Heart right ventricle (tissue), 16 donors: ENCODE results near the gene ILRUN. TPM values are rescaled to one million over a fixed set of nuclear protein-coding genes. Genes with fewer than 3 reads are reported as not detected.

ENCODE experiments used
- ATAC-seq, 8 donors: fragments of 200-7000 bp; cut with Tn5 transposase; one replicate each; pipeline ENCODE4 v1.9.1; 2020; ENCODE audit warnings: mild to moderate bottlenecking in 8 of 8, moderate library complexity in 8 of 8, moderate number of reproducible peaks in 1 of 8
- DNase-seq, 2 donors: peaks; one replicate each; pipeline ENCODE4 v3.0.0-alpha.2; 2020
- H3K27ac ChIP-seq, 10 donors: fragments of 200-600 bp; sonication (generic) in 2 of 10; one replicate each; pipeline versions ENCODE4 v1.5.0 to v1.8.0; 2020 to 2022; ENCODE audit warnings: mild to moderate bottlenecking in 3 of 10
- H3K27me3 ChIP-seq, 7 donors: fragments of 200-600 bp; one replicate each; pipeline ENCODE4 v1.8.0; 2021 to 2022; ENCODE audit warnings: mild to moderate bottlenecking in 2 of 7
- H3K36me3 ChIP-seq, 9 donors: fragments of 200-600 bp; sonication (generic) in 1 of 9; one replicate each; pipeline versions ENCODE4 v1.5.0 to v1.8.0; 2020 to 2022; ENCODE audit warnings: mild to moderate bottlenecking in 2 of 9
- H3K4me1 ChIP-seq, 9 donors: fragments of 200-600 bp; sonication (generic) in 1 of 9; one replicate each; pipeline versions ENCODE4 v1.5.0 to v1.8.0; 2020 to 2022; ENCODE audit warnings: mild to moderate bottlenecking in 4 of 9
- H3K4me3 ChIP-seq, 10 donors: fragments of 200-600 bp; sonication (generic) in 2 of 10; one replicate each; pipeline versions ENCODE4 v1.5.0 to v1.8.0; 2020 to 2022; ENCODE audit warnings: mild to moderate bottlenecking in 7 of 10, moderate library complexity in 2 of 10
- H3K9me3 ChIP-seq, 11 donors: fragments of 200-600 bp in 10 of 11; sonication (generic) in 2 of 11; one replicate each; pipeline versions ENCODE4 v1.5.0 to v1.8.0; 2013 to 2022; ENCODE audit warnings: mild to moderate bottlenecking in 2 of 11, control low read depth in 1 of 11, moderate library complexity in 1 of 11
- CTCF ChIP-seq, 9 donors: fragments of 200-600 bp; sonication (generic) in 2 of 9; IDR thresholded peaks; one replicate each; pipeline versions ENCODE4 v1.5.0 to v1.8.0; 2021 to 2022; ENCODE audit warnings: antibody characterized with exemption in 9 of 9, mild to moderate bottlenecking in 5 of 9, moderate library complexity in 1 of 9
- WGBS, 2 donors: extraction: QIAGEN DNeasy Blood & Tissue Kit; methylation state at CpG; one replicate each; pipeline ENCODE4 v1.1.7; 2013; ENCODE audit warnings: inconsistent platforms in 1 of 2; 5-methylcytosine and 5-hydroxymethylcytosine counted together
- intact Hi-C, 10 donors: fragments of 100-400 bp; cut with DNase I; formaldehyde crosslinking; loops; one replicate each; pipeline versions ENCODE4 v1.11.1 to v1.14.2; 2022
- polyA plus RNA-seq, 2 donors: library from polyadenylated mRNA; stranded (reverse); fragments of 200-250 nt; gene quantifications; one replicate each; pipeline ENCODE4 v1.2.3, GENCODE V29; 2013
- total RNA-seq, 10 donors: library from RNA; stranded (reverse); fragmentation: NEBNext Ultra II Directional in 3 of 10; extraction: Animal tissue kit (Norgen Biotek cat#: 25700) in 3 of 10; gene quantifications; one replicate each; pipeline versions ENCODE4 v1.2.1 to v1.2.4, GENCODE V29; 2021 to 2023
- donor health status: Arrhythmogenic right ventricular cardiomyopathy.
- donor health status: ischemic (EF 13 %, LVEDD 7.1; RV severe dilation, severe dysfunction).
- donor health status: healthy with polysubstance abuse.
- donor health status: DM: no; HTN: yes; CAD: no.
- donor health status: DM: no; HTN: no; CAD: no.
- donor health status: ischemic (EF 25% LVEDD 6.9; RV normal size, moderate dysfunction).
- donor health status: ischemic (EF 25% LVEDD 5.7; RV mildly dilated, moderate dysfunction).
- donor health status: healthy.
- donor health status: DM: yes; HTN: yes; CAD: no.
- donor health status: Ischemic cardiomyopathy.
- donor health status: ischemic (EF 35%, LVEDD 5.7; RV mildly dilated, moderate dysfunction).
- donor health status: nonischemic (EF 11% LVEDD 7.7; RV severe dilation, severe dysfunction).
- donor health status: DM: yes; HTN: yes; CAD: no.
- donor health status: PGD.
- donor health status: ischemic (EF 29% LVEDD 5.4; RV normal size, mild dysfunction).
- donor health status: nonischemic (EF 23%, LVEDD 6.1; RV moderate dilation, normal function).

ILRUN gene
- total and polyA plus RNA-seq, 12 donors, result 54.9 to 157 (median 113) TPM

DNA sequence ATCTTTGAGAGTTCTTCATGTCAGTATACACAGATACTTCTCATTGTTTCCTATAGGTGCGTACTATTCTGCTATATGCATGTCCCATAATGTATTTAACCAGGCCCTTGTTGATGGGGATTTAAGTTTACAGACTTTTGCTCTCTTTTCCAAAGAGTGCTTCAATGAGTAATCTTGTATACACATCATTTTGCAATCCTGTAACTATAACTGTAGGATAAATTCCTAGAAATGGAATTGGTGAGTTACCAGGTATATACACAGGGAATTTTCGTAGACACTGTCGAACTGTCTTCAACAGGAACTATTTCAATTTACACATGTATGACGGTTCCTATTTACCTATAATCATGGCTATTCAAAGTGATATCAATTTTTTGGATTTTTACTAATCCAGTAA lies 45.5 kb upstream of the ILRUN start:
- ATAC-seq, result no peak
- no peaks in the 10 kb centered on the region for H3K36me3 ChIP-seq
- no peak for DNase-seq
- intact Hi-C loops, result no loop called here
- H3K4me3 ChIP-seq, result no peak overlapping the region
- WGBS, 2 donors, result 93% methylated on average over 4 of the region's 4 CpGs
- TF ChIP-seq CTCF (IDR thresholded peaks at IDR 0.05), result no peak
- H3K27ac ChIP-seq, result no peak overlapping the region
- H3K27me3 ChIP-seq, result no peaks in the 10 kb centered on the region
- no peaks in the 10 kb centered on the region for H3K4me1 ChIP-seq
- no peaks in the 10 kb centered on the region for H3K9me3 ChIP-seq

- WGBS, 2 donors, result 93 to 97% methylated on average over 3 of the region's 3 CpGs
- DNase-seq, result no peak
- ATAC-seq, result no peak
- H3K4me1 ChIP-seq, result no peaks in the 10 kb centered on the region
- no peak overlapping the region for H3K4me3 ChIP-seq
- no peaks in the 10 kb centered on the region for H3K9me3 ChIP-seq
- intact Hi-C loops, result no loop called here
- H3K27ac ChIP-seq, result no peak overlapping the region
- no peaks in the 10 kb centered on the region for H3K27me3 ChIP-seq
- no peaks in the 10 kb centered on the region for H3K36me3 ChIP-seq
- no peak for TF ChIP-seq CTCF (IDR thresholded peaks at IDR 0.05)
Observed at GRCh38 chr6:34736823-34737222, 40.3 kb upstream of the ILRUN start.

GRCh38 chr6:34731393-34732060 lies 35.0 kb upstream of the ILRUN start:
- Histone ChIP-seq H3K27me3 (no peaks in the 10 kb centered on the region), H3K9me3 (no peaks in the 10 kb centered on the region), H3K4me1 (no peaks in the 10 kb centered on the region), H3K36me3 (no peaks in the 10 kb centered on the region), H3K27ac (no peak overlapping the region), H3K4me3 (no peak overlapping the region)
- ATAC-seq, result no peak
- intact Hi-C loops, result no loop called here
- WGBS, 2 donors, result 92 to 94% methylated on average over 5 of the region's 5 CpGs
- no peak for TF ChIP-seq CTCF (IDR thresholded peaks at IDR 0.05)
- DNase-seq, result no peak

DNA sequence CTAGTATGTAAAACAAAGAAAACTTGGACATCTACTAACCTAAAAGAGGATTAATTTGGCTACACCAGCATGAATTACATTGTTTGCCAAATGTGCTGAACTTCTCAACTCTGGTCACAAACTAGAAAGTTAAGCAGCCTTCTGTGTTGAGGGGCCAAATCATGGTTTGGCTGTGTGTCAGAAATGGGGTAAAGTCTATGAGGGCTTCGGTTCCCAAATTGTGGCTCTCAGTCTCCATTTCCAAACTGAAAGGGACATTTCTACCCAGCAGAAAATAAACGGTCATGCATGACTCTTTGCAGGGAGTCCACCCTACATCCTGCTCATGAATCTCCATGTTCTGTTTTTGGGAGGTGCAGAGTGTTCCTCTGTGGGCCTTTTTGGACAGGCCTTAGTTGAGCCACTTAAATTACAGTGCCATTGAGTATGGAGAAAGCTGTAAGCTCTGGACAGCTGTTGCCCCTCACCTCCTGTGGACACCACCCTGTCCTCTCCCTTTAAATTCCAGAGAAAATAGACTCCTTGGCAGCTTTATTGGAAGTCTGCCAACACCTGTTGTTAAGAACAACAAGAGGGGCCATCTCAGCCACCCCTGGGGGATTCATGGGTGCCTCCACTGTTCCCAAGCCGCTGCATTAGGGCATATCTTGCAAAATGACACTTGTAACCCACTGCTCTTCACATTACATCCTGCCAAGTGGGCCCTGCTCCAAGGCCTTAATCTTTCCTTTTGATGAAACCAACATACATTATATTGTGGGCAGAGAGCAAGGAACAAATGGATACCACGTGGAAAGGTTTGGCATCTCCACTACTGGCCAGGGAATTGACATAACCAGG lies 33.3 kb upstream of the ILRUN start:
- ATAC-seq, result no peak
- H3K4me1 ChIP-seq, result no peaks in the 10 kb centered on the region
- H3K36me3 ChIP-seq, result no peaks in the 10 kb centered on the region
- 65 to 70% methylated on average over 4 of the region's 4 CpGs for WGBS, 2 donors
- peaks cover 0 to 5% (median 0%) of the 10 kb centered on the region in 11 donors for H3K9me3 ChIP-seq
- no peak overlapping the region for H3K4me3 ChIP-seq
- DNase-seq, result no peak
- no peaks in the 10 kb centered on the region for H3K27me3 ChIP-seq
- intact Hi-C loops, result no loop called here
- no peak overlapping the region for H3K27ac ChIP-seq
- no peak for TF ChIP-seq CTCF (IDR thresholded peaks at IDR 0.05)
